Ishikawa (cell line): ENCODE measurements around the gene OR5B21.

Source experiments
- CEBPB ChIP-seq: IDR thresholded peaks from 2 replicates; pipeline ENCODE4 v1.6.1; 2012
- CREB1 ChIP-seq: IDR thresholded peaks from 2 replicates; pipeline ENCODE4 v1.6.1; 2012; ENCODE audit warnings: low read depth
- EP300 ChIP-seq: IDR thresholded peaks from 2 replicates; pipeline ENCODE4 v1.6.1; 2012; ENCODE audit warnings: borderline replicate concordance
- FOXM1 ChIP-seq: IDR thresholded peaks from 2 replicates; pipeline ENCODE4 v1.6.1; 2012; ENCODE audit warnings: low read depth, borderline replicate concordance
- RAD21 ChIP-seq: IDR thresholded peaks from 2 replicates; pipeline ENCODE4 v1.6.1; 2012; ENCODE audit warnings: low read depth
- TAF1 ChIP-seq: IDR thresholded peaks from 2 replicates; pipeline ENCODE4 v1.6.1; 2012; ENCODE audit warnings: low read depth, mild to moderate bottlenecking
- TCF12 ChIP-seq: IDR thresholded peaks from 2 replicates; pipeline ENCODE4 v1.6.1; 2012; ENCODE audit warnings: low read depth
- TEAD4 ChIP-seq: IDR thresholded peaks from 2 replicates; pipeline ENCODE4 v1.6.1; 2012
- YY1 ChIP-seq: IDR thresholded peaks from 2 replicates; pipeline ENCODE4 v1.6.1; 2012; ENCODE audit warnings: low read depth
- ZBTB7A ChIP-seq: IDR thresholded peaks from 2 replicates; pipeline ENCODE4 v1.6.1; 2012; ENCODE audit warnings: low read depth
- TF ChIP-seq, protein P1 (sequence below): IDR thresholded peaks from 2 replicates; pipeline ENCODE4 v1.6.1; 2012; ENCODE audit warnings: low read depth, mild to moderate bottlenecking
- TF ChIP-seq, protein P2 (sequence below): IDR thresholded peaks from 2 replicates; pipeline ENCODE4 v1.6.1; 2012
- TF ChIP-seq, protein P3 (sequence below): IDR thresholded peaks from 2 replicates; pipeline ENCODE4 v1.6.1; 2012

DNA sequence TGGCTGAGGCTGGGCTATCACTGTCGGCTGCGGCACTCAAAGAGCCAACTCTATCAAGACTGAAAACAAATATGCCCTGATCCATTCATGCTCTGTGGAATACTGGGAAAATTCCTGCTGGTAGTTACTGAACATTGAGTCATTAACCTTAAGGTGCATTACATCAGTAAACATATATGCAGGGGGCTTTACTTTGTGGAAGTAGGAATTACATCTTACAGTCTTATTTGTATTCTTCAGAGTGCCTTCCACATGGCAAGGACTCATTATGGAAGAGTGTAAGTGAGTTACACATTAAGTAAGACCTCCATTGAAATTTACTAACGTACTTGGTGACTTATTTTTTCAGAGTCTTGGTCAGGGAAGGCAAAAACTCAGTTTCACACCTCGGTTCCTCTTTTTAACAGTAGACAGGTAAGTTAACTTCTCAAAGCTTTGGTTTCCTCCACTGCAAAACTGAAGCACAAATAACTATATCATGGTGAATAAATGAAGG is 4.5 kb downstream of the OR5B21 start:
- TF ChIP-seq, protein P1, sequence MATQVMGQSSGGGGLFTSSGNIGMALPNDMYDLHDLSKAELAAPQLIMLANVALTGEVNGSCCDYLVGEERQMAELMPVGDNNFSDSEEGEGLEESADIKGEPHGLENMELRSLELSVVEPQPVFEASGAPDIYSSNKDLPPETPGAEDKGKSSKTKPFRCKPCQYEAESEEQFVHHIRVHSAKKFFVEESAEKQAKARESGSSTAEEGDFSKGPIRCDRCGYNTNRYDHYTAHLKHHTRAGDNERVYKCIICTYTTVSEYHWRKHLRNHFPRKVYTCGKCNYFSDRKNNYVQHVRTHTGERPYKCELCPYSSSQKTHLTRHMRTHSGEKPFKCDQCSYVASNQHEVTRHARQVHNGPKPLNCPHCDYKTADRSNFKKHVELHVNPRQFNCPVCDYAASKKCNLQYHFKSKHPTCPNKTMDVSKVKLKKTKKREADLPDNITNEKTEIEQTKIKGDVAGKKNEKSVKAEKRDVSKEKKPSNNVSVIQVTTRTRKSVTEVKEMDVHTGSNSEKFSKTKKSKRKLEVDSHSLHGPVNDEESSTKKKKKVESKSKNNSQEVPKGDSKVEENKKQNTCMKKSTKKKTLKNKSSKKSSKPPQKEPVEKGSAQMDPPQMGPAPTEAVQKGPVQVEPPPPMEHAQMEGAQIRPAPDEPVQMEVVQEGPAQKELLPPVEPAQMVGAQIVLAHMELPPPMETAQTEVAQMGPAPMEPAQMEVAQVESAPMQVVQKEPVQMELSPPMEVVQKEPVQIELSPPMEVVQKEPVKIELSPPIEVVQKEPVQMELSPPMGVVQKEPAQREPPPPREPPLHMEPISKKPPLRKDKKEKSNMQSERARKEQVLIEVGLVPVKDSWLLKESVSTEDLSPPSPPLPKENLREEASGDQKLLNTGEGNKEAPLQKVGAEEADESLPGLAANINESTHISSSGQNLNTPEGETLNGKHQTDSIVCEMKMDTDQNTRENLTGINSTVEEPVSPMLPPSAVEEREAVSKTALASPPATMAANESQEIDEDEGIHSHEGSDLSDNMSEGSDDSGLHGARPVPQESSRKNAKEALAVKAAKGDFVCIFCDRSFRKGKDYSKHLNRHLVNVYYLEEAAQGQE, result no peak
- no peak for TF ChIP-seq EP300
- no peak for TF ChIP-seq TAF1
- TF ChIP-seq, protein P2, sequence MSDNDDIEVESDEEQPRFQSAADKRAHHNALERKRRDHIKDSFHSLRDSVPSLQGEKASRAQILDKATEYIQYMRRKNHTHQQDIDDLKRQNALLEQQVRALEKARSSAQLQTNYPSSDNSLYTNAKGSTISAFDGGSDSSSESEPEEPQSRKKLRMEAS, result no peak
- TF ChIP-seq, protein P3, sequence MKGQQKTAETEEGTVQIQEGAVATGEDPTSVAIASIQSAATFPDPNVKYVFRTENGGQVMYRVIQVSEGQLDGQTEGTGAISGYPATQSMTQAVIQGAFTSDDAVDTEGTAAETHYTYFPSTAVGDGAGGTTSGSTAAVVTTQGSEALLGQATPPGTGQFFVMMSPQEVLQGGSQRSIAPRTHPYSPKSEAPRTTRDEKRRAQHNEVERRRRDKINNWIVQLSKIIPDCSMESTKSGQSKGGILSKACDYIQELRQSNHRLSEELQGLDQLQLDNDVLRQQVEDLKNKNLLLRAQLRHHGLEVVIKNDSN, result no peak
- TF ChIP-seq FOXM1, result no peak
- no peak for TF ChIP-seq CEBPB
- no peak for TF ChIP-seq ZBTB7A
- TF ChIP-seq YY1, result no peak
- TF ChIP-seq TEAD4, result no peak
- no peak for TF ChIP-seq RAD21
- no peak for TF ChIP-seq TCF12
- TF ChIP-seq CREB1, result no peak
